ENCODE data around the gene GLCE. TPM values are rescaled to one million over a fixed set of nuclear protein-coding genes. Genes with fewer than 3 reads are reported as not detected.

The GLCE gene
- polyA plus RNA-seq, 1 experiment = 7.1 TPM

GRCh38 chr15:69297642-69298353, 137.4 kb downstream of the GLCE start:
- Histone ChIP-seq H3K27me3 (ENCODE audit: control insufficient read depth, insufficient read depth, low read length) (peaks cover 6% of the 10 kb centered on the region), H3K36me3 (ENCODE audit: control insufficient read depth, insufficient read depth, low read length) (no peaks in the 10 kb centered on the region), H3K4me3 (ENCODE audit: low read depth, low read length) (no peak overlapping the region)
- DNase-seq (ENCODE audit: low read depth) = no peak
- POLR2A ChIA-PET = interaction anchor here (0.6 kb wide), 1 partner anchor 1854 kb away, joined by 3 read pairs; no protein-coding TSS in a partner anchor
- CTCF ChIA-PET = interaction anchor here (0.6 to 1.4 kb wide), 2 partner anchors 16 to 18 kb away, joined by 3 read pairs; no protein-coding TSS in a partner anchor
- no peak for TF ChIP-seq CTCF (IDR thresholded peaks at IDR 0.05; ENCODE audit: insufficient read depth, low read depth, low read length)

GRCh38 chr15:69298354-69298696, 137.9 kb downstream of the GLCE start:
- peaks cover 6% of the 10 kb centered on the region for H3K27me3 ChIP-seq (ENCODE audit: control insufficient read depth, insufficient read depth, low read length)
- no peak for DNase-seq (ENCODE audit: low read depth)
- ChIA-PET POLR2A (no interaction called here), CTCF (interaction anchor here (0.6 to 1.4 kb wide), 2 partner anchors 16 to 17 kb away, joined by 3 read pairs; no protein-coding TSS in a partner anchor)
- no peak for TF ChIP-seq CTCF (IDR thresholded peaks at IDR 0.05; ENCODE audit: insufficient read depth, low read depth, low read length)
- no peaks in the 10 kb centered on the region for H3K36me3 ChIP-seq (ENCODE audit: control insufficient read depth, insufficient read depth, low read length)
- peak overlapping the region; percentile 54 for H3K4me3 ChIP-seq (ENCODE audit: low read depth, low read length)

GRCh38 chr15:69298697-69299441, 138.4 kb downstream of the GLCE start, which contains the start of gene PAQR5:
Gene PAQR5, plus strand, starts transcription at chr15:69298912. Its CDS starts 61,169 bp downstream, at chr15:69360081.
- Histone ChIP-seq H3K36me3 (ENCODE audit: control insufficient read depth, insufficient read depth, low read length) (no peaks in the 10 kb centered on the region), H3K4me3 (ENCODE audit: low read depth, low read length) (peak within 1 kb of the TSS; percentile 54), H3K27me3 (ENCODE audit: control insufficient read depth, insufficient read depth, low read length) (peaks cover 6% of the 10 kb centered on the region)
- TF ChIP-seq CTCF (IDR thresholded peaks at IDR 0.05; ENCODE audit: insufficient read depth, low read depth, low read length) = no peak
- CTCF ChIA-PET = interaction anchor here (1.1 to 1.4 kb wide), 2 partner anchors 9 to 17 kb away, joined by 3 read pairs; no protein-coding TSS in a partner anchor
- no peak for DNase-seq (ENCODE audit: low read depth)
- POLR2A ChIA-PET = no interaction called here

- peak overlapping the region; percentile 54 for H3K4me3 ChIP-seq (ENCODE audit: low read depth, low read length)
- POLR2A ChIA-PET = no interaction called here
- CTCF ChIA-PET = interaction anchor here (1.1 kb wide), 1 partner anchor 10 kb away, joined by 3 read pairs; no protein-coding TSS in a partner anchor
Measured at GRCh38 chr15:69299451-69299886, 139.0 kb downstream of the GLCE start.

More at GRCh38 chr15:69299451-69299886, 139.0 kb downstream of the GLCE start:
- DNase-seq (ENCODE audit: low read depth) = no peak
- Histone ChIP-seq H3K27me3 (ENCODE audit: control insufficient read depth, insufficient read depth, low read length) (peaks cover 6% of the 10 kb centered on the region), H3K36me3 (ENCODE audit: control insufficient read depth, insufficient read depth, low read length) (no peaks in the 10 kb centered on the region)
- no peak for TF ChIP-seq CTCF (IDR thresholded peaks at IDR 0.05; ENCODE audit: insufficient read depth, low read depth, low read length)

All from BJ (cell line).